NB4 (cell line): Measurements from ENCODE around the gene NIBAN1.

Experiments
- DNase-seq: peaks from one replicate; pipeline ENCODE4 v3.0.0; 2010; ENCODE audit warnings: low read depth
- H3K4me3 ChIP-seq: one replicate; pipeline ENCODE4 v1.5.1; 2011; ENCODE audit warnings: mild to moderate bottlenecking, low read depth, low read length, moderate library complexity
- MYC ChIP-seq: IDR thresholded peaks from 2 replicates; pipeline ENCODE4 v1.6.1; 2011; ENCODE audit warnings: low read depth, low read length
- POLR2A ChIP-seq: IDR thresholded peaks from 2 replicates; pipeline ENCODE4 v1.6.1; 2011; ENCODE audit warnings: mild to moderate bottlenecking; ENCODE audit not compliant: insufficient read length; ENCODE audit errors: extremely low read depth
- TF ChIP-seq, protein P1 (sequence below): IDR thresholded peaks from one replicate; pipeline ENCODE4 v1.5.1; 2012; ENCODE audit warnings: low read depth, low read length
- TF ChIP-seq, protein P2 (sequence below): IDR thresholded peaks from 2 replicates; pipeline ENCODE4 v1.6.1; 2011; ENCODE audit warnings: low read depth, low read length

The NIBAN1 gene

DNA sequence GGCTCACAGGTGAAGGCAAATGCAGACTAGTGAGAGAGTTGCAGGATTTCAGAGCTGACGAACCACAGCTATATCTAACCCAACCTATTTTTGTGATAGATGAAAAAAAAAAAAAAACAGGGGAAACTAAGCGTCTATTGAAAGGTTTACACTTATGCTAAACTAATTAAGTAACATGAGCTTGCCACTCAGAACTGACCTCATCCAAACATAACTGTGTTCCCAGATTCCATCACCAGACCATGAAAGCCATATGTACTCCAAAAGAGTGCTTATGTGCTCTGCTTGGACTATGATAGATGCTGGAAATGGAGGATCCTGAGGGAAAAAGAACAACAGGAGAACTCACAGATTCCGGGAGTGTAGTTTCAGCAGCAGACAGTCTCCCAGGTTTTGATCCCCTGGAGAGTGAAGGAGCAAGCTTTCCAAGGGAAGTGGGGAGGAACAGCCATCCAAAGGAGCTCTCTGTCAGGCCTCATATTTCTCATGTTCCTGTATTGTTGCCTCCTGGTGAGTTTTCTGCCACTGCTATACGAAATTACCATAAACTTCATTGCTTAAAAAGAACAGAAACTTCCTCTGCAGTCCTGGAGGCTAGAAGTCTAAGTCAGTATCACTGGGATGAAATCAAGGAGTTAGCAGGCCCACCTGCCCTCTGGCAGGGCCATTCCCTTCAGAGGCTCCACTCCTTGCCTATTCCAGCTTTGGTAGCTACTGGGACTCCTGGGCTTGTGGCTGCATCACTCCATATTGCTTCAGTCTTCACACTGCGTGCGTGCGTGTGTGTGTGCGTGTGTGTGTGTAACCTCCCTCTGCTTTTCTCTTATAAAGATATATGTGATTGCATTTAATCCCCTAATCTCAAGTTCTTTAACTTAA lies 38.1 kb downstream of the NIBAN1 start:
- TF ChIP-seq, protein P1, sequence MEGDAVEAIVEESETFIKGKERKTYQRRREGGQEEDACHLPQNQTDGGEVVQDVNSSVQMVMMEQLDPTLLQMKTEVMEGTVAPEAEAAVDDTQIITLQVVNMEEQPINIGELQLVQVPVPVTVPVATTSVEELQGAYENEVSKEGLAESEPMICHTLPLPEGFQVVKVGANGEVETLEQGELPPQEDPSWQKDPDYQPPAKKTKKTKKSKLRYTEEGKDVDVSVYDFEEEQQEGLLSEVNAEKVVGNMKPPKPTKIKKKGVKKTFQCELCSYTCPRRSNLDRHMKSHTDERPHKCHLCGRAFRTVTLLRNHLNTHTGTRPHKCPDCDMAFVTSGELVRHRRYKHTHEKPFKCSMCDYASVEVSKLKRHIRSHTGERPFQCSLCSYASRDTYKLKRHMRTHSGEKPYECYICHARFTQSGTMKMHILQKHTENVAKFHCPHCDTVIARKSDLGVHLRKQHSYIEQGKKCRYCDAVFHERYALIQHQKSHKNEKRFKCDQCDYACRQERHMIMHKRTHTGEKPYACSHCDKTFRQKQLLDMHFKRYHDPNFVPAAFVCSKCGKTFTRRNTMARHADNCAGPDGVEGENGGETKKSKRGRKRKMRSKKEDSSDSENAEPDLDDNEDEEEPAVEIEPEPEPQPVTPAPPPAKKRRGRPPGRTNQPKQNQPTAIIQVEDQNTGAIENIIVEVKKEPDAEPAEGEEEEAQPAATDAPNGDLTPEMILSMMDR, result no peak
- TF ChIP-seq MYC, result no peak
- TF ChIP-seq, protein P2, sequence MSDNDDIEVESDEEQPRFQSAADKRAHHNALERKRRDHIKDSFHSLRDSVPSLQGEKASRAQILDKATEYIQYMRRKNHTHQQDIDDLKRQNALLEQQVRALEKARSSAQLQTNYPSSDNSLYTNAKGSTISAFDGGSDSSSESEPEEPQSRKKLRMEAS, result no peak
- TF ChIP-seq POLR2A, result no peak
- no peak for DNase-seq
- H3K4me3 ChIP-seq, result no peak overlapping the region

DNA sequence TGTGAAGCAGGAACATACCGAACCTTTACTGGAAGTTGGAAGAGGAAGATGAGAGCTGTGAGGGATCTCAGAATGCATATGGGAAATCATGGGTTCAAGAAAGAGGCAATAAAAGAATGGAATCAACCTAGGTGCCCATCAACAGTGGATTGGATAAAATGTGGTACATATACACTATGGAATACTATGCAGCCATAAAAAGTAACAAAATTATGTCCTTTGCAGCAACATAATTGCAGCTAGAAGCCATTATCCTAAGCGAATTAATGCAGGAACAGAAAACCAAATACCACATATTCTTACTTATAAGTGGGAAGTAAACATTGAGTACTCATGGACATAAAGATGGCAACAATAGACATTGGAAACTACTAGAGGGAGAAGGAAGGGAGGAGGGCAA lies 40.4 kb downstream of the NIBAN1 start:
- no peak overlapping the region for H3K4me3 ChIP-seq
- TF ChIP-seq, protein P2, result no peak
- DNase-seq, result no peak

DNA sequence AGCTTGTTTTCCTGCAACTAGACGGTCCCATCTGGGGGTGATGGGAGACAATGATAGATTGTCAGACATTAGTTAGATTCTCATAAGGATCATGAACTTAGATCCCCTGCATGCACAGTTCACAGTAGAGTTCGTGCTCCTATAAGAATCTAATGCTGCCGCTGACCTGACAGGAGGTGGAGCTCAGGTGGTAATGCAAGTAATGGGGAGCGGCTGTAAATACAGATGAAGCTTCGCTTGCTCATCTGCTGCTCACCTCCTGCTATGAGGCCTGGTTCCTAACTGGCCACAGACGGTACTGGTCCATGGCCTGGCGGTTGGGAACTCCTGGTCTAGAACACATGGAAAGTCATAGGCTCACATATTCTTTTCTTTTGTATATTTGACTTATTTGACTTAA lies 42.0 kb downstream of the NIBAN1 start:
- H3K4me3 ChIP-seq, result no peak overlapping the region
- no peak for DNase-seq
- TF ChIP-seq, protein P2, result no peak

DNA sequence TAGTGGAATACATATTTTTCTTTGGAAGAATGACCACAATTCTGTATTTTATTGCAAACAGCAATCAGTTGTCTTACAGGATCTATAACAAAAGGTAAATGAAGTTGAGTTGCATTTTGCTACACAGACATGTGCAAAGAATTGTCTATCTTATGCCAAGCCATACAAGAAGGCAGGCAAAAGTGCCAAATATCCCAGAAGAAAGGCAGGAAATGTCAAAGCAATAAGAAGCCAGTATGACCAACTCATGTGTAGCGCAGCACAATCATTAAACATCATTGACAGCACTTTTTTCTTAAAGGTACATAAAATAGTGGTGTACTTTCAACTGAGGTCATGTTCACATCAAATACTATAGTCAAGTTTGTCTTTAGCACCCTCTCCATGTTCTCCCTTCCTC lies 42.7 kb downstream of the NIBAN1 start:
- TF ChIP-seq MYC, result no peak
- TF ChIP-seq, protein P2, result no peak
- TF ChIP-seq POLR2A, result no peak
- TF ChIP-seq, protein P1, result no peak
- DNase-seq, result no peak
- H3K4me3 ChIP-seq, result no peak overlapping the region

DNA sequence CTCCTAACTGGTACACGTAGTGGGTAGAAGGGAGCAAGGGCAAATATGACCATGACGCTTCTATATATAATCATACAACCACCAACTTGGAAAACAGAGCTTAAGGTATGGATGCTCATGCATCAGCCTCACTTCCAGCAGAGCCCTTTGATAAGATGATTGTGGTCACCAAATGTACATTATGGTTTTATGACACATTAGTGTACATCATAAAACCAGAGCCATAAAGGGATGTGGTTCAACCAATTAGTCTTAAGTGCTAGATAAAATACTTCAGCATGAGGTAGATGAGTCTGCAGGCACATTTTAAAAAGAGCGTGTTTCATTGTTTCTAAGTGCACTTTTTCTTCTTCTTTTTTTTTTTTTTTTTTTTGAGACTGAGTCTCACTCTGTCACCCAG lies 43.7 kb downstream of the NIBAN1 start:
- H3K4me3 ChIP-seq, result no peak overlapping the region
- peak; percentile 60 for DNase-seq
- TF ChIP-seq, protein P1, result no peak
- TF ChIP-seq POLR2A, result no peak
- no peak for TF ChIP-seq MYC
- TF ChIP-seq, protein P2, result 0 out of 2 replicates have a peak, but pooled peaks have one; percentile 6

DNA sequence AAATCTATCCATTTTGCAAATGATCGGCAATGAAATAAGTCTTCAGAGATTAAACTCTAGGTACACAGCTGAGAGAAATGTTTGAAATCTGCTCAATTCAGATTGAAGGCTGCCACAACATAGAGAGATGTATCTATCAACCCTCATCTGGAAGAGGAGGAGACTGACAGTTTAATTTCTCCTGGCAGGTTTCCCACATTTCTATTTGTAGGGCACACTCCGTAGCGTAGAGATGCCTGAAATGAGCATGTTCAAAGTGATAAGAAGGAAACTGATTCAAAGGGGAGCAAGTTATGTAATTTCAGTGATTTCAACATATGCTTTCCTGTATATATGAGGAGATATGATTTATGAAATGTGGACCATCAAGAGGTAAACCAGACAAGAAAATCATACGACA lies 44.1 kb downstream of the NIBAN1 start:
- peak; percentile 26 for DNase-seq

More for the DNA sequence above, 44.1 kb downstream of the NIBAN1 start:
- TF ChIP-seq POLR2A (no peak), MYC (no peak)
- TF ChIP-seq, protein P2, result no peak
- TF ChIP-seq, protein P1, result no peak
- H3K4me3 ChIP-seq, result no peak overlapping the region
